Right cardiac atrium (tissue), 5 donors: ENCODE data around the gene FOXL3. TPM values are rescaled to one million over a fixed set of nuclear protein-coding genes. Genes with fewer than 3 reads are reported as not detected.
"Not testable (repeated sequence)": the region's sequence is repeated elsewhere in the genome, so short reads cannot be mapped to it uniquely, and the experiment has no call there.

Source experiments
- ATAC-seq, 2 donors: fragments of 200-7000 bp; cut with Tn5 transposase; one replicate each; pipeline versions ENCODE4 v1.8.0 to v1.9.1; 2020; ENCODE audit warnings: moderate library complexity in 2 of 2, mild to moderate bottlenecking in 1 of 2
- DNase-seq, 3 donors: peaks; one replicate each; pipeline ENCODE4 v3.0.0-alpha.2; 2020
- H3K27ac ChIP-seq: one replicate; pipeline ENCODE4 v1.5.1; 2013; ENCODE audit warnings: mild to moderate bottlenecking, low read length, control low read depth, moderate library complexity
- H3K27me3 ChIP-seq: one replicate; pipeline ENCODE4 v1.6.1; 2013; ENCODE audit not compliant: control insufficient read depth, insufficient read depth
- H3K4me1 ChIP-seq: one replicate; pipeline ENCODE4 v1.6.1; 2013; ENCODE audit warnings: low read length; ENCODE audit not compliant: control insufficient read depth, insufficient read depth
- H3K4me3 ChIP-seq: one replicate; pipeline ENCODE4 v1.5.1; 2013; ENCODE audit warnings: low read length, control low read depth
- H3K9me3 ChIP-seq: one replicate; pipeline ENCODE4 v1.6.1; 2013; ENCODE audit warnings: low read length; ENCODE audit not compliant: control insufficient read depth
- WGBS: extraction: QIAGEN DNeasy Blood & Tissue Kit; methylation state at CpG from one replicate; pipeline ENCODE4 v1.1.7; 2013; 5-methylcytosine and 5-hydroxymethylcytosine counted together
- intact Hi-C, 4 donors: fragments of 100-400 bp; cut with DNase I; formaldehyde crosslinking; loops; one replicate each; pipeline versions ENCODE4 v1.11.0 to v1.14.0; 2022 to 2023
- polyA plus RNA-seq: library from polyadenylated mRNA; stranded (reverse); fragments of 200-250 nt; gene quantifications from one replicate; pipeline ENCODE4 v1.2.3, GENCODE V29; 2013
- total RNA-seq, 4 donors: library from RNA; stranded (reverse); fragmentation: NEBNext Ultra II Directional; extraction: Animal tissue kit (Norgen Biotek cat#: 25700); gene quantifications; one replicate each; pipeline ENCODE4 v1.2.1, GENCODE V29; 2021
- donor health status: healthy with polysubstance abuse.
- donor health status: DM: no; HTN: yes; CAD: no.
- donor health status: DM: no; HTN: no; CAD: no.
- donor health status: DM: no; HTN: yes; CAD: no; lungs with severe emphysema.
- donor health status: DM: yes; HTN: yes; CAD: no.

The FOXL3 gene
- total and polyA plus RNA-seq, 5 donors: not detected

DNA sequence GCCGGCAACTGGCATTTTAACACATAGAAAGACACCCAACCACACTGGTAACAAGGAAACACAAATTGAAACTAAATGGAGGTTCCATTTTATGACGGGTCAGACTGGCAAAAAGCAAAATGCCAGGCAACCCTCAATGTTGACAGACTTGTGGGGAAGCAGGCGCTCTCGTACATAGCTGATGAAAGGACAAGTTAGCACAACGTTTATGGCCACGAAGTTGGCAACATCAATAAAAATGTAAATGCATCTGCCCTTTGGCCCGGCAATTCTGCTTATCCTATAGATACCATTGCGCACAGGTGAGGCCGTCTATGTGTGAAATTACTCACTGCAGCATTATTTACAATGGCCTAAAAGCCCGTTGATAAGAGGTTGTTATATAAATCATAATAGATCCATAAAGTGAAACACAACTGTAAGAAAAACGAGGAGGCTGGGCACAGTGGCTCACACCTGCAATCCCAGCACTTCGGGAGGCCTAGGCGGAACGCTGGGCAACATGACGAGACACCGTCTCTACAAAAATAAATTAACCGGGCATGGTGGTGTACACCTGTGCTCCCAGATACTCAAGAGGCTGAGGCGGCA is 39.8 kb downstream of the FOXL3 start:
- Histone ChIP-seq H3K4me1 (no peaks in the 10 kb centered on the region), H3K4me3 (no peak overlapping the region), H3K27me3 (no peaks in the 10 kb centered on the region), H3K27ac (no peak overlapping the region), H3K9me3 (no peaks in the 10 kb centered on the region)
- WGBS: 90% methylated on average over 18 of the region's 18 CpGs
- intact Hi-C loops: loop anchor here (10.0 kb wide), 4 partner anchors 185 to 545 kb away; partner anchors contain the start of genes PDGFA (in 3 of the 4) and GET4 (in 1 of the 4)
- no peak for ATAC-seq
- no peak for DNase-seq

DNA sequence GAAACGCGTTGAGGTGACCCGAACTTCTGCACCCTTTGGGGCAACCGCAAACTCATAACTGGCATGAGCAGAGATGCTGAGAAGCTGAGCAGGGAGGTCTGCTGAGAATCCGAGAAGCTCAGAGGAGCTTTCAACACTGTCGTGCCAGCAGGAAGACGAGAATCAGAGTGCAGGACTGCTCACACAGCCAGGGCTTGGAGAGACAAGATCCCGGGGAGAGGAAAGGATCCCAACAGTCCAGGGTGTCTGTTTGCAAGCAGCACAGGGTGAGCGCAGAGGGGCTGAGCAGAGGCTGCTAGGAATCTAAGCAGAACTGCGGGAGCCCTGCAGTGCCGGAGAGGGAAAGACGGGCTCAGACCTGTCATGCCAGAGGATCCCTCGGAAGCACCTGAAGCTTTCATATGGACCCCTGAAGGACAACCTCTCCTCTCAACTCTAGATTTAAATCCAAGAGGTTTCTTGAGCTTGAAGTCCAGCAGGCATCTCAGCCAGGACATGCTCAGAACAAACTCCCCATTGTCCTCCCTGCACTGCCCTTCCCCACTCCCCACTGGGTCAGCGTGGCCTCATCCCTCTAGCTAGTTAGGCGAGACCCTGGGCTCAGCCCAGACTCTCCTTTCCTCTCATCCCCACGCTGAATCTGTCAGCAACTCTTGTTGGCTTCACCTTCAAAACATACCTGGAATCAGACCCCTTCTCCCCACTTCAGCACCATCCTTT is 40.7 kb downstream of the FOXL3 start:
- Histone ChIP-seq H3K9me3 (no peaks in the 10 kb centered on the region), H3K4me3 (no peak overlapping the region), H3K27ac (no peak overlapping the region), H3K27me3 (no peaks in the 10 kb centered on the region), H3K4me1 (no peaks in the 10 kb centered on the region)
- DNase-seq (no peak), ATAC-seq (no peak)
- intact Hi-C loops: loop anchor here in 3 of 4 donors (10.0 kb wide), 2 partner anchors 184 to 304 kb away; partner anchors contain the start of gene PDGFA (in 3 of the 3)
- WGBS: 74% methylated on average over 16 of the region's 16 CpGs

DNA sequence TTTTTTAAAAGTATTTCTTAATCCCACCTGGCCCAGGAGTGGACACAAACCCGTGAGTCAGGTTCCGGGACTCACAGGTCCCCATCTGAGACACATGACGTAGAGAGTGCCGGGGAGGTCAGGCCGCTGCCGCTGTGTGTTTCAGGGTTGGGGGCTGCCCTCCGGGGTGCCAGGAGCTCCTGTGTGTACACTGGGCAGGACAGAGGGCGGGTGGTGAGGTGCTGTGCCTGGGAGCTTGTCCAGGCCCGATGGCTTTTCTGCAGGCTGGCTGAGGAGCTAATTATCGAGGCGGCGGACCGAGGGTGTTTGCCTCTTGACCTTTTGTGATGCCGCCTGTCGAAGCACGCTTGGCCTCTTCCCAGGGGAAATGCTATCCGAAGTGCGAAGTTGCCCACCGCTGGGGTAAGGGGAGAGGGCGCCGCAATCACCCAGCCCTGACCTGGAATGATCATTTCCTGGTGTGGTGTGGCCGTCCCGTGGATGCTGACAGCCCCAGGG is 42.1 kb downstream of the FOXL3 start:
- Histone ChIP-seq H3K9me3 (no peaks in the 10 kb centered on the region), H3K4me1 (no peaks in the 10 kb centered on the region), H3K27ac (no peak overlapping the region), H3K4me3 (no peak overlapping the region), H3K27me3 (no peaks in the 10 kb centered on the region)
- WGBS: 57% methylated on average over 23 of the region's 23 CpGs
- no peak for DNase-seq
- ATAC-seq: no peak
- intact Hi-C loops: loop anchor here (2.0 to 10.0 kb wide), 3 partner anchors 183 to 303 kb away; partner anchors contain the start of gene PDGFA (in 3 of the 4)

DNA sequence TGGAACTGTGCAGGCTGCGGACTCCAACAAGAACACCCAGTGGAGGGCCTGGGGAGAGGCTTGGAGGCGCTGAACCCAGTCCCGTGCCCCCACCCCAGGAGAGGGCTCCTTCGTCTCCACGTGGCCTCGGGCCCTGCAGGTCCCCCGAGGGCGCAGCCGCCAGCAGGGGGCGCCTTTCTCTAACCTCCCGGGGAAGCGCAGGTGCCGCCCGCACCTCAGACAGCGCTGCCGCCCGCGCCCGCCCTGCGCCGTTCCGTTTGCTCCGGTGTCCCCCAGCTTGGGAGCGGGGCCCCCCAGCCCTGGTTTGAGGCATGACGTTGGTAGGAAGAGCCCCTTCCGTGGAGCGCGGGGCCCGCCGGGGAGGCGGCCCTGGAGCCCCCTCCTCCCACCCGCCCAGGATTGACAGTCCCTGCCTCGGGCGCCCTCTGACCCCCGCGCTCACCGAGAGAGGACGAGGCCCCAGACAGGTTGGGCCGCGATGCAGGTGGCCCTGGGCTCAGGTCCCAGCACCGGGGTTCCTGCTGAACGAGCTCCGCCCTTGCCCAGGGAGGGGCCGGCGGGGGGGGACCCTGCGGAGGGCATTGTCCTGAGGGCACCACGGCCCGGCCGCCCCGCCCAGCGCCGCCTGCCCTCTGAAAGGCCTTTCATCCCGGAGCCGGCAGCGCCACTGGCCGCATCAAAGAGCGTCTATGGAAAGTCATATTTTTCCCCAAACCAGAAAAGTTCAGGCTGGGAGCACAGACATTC is 42.8 kb downstream of the FOXL3 start:
- intact Hi-C loops: loop anchor here (2.0 to 10.0 kb wide), 3 partner anchors 182 to 302 kb away; partner anchors contain the start of gene PDGFA (in 3 of the 4)
- H3K4me1 ChIP-seq: no peaks in the 10 kb centered on the region
- DNase-seq (peak; percentile 80 to 94 (median 93)), ATAC-seq (peak; percentile 92 to 93)
- no peaks in the 10 kb centered on the region for H3K9me3 ChIP-seq
- H3K27me3 ChIP-seq: no peaks in the 10 kb centered on the region
- peak overlapping the region; percentile 65 for H3K27ac ChIP-seq
- 3% methylated on average over 57 of the region's 57 CpGs for WGBS
- peak overlapping the region; percentile 45 for H3K4me3 ChIP-seq

DNA sequence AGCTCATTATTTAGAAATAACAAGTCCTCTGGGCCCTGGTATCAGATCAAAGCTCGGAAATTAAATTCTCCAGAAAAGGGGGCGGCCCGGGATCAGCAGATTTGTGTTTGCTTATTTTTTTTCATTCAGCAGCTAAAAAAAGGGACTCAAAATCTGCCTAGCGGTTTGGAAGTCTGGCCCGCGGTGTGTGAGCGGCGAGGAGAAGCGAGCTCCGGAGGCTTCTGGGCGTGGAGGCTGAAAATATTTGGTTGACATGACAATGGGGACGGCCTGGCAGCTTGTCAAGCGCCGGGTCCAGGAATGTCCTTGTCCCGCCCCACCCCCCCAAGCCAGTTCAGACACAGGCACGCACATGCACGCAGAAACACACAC is 43.4 kb downstream of the FOXL3 start:
- H3K4me3 ChIP-seq: peak overlapping the region; percentile 45
- H3K9me3 ChIP-seq: no peaks in the 10 kb centered on the region
- WGBS: 13% methylated on average over 17 of the region's 17 CpGs
- intact Hi-C loops: loop anchor here (2.0 to 10.0 kb wide), 3 partner anchors 181 to 301 kb away; partner anchors contain the start of gene PDGFA (in 3 of the 4)
- ATAC-seq (peak; percentile 82), DNase-seq (peak; percentile 83 to 93 (median 93))
- H3K27ac ChIP-seq: peak overlapping the region; percentile 65
- H3K4me1 ChIP-seq: no peaks in the 10 kb centered on the region
- no peaks in the 10 kb centered on the region for H3K27me3 ChIP-seq

DNA sequence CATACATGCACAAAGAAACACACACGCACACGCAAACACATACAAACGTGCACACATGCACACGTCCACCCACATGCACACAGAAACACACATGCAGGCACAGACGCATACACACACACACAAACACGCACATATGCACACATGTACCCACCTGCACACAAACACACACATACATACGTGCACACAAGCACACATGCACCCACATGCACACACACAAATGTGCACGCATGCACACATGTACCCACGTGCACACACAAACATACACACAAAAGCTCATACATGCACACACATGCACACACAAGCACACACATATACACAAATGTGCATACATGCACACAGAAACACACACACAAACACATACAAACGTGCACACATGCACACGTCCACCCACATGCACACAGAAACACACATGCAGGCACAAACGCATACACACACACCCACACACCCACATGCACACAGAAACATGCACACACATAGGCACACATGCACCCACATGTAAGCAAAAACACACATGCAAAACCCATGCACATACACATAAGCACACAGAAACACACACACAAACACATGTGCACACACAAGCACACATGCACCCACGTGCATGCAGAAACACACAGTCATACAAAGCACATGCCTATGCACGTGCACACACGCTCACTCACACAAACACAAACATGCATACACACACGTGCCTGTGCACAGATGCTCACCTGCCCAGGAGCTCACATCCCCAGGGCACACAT is 44.8 kb downstream of the FOXL3 start:
- no peak for DNase-seq
- 93% methylated on average over 16 of the region's 16 CpGs for WGBS
- intact Hi-C loops: loop anchor here in 3 of 4 donors (10.0 kb wide), 2 partner anchors 180 to 300 kb away; partner anchors contain the start of gene PDGFA (in 3 of the 3)

DNA sequence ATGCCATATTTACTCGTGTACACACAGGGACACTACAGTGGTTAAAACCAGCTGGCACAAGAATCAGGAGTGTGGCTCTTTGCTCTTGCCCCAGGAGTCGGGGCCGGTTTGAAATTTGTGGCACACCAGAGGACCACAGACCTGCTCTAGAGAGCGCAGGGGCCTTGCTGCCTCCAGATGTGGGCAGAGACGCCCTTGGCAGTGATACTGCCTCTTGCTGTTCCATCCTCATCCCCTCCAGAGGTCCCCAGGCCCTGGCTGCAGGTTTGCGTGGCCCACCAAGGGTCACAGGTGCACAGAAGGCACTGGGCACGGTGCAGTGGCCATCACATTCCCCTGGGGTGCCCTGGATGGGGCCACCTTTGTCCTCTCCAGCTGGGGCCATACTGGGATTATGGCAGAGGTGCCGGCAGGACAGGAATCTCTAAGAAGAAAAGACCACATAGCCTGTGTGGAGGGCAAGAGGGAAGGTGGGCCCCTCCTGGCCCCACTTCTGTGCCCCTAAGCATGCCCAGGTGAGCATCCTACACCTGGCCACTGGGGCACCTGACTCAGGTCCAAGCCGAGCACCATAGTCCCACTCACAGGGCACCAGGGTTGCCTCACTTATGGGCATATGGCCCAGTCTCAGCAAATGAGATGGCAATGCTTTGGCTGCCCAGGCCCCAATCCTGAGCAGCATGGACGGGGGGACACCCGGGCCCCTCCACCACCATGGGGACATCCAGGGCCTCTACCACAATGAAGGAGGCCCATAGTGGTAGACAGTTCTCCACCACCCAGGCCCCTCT is 45.6 kb downstream of the FOXL3 start:
- H3K9me3 ChIP-seq: no peaks in the 10 kb centered on the region

More for the DNA sequence above, 44.8 kb downstream of the FOXL3 start:
- Histone ChIP-seq H3K4me3 (no peak overlapping the region), H3K27ac (no peak overlapping the region), H3K4me1 (no peaks in the 10 kb centered on the region), H3K9me3 (no peaks in the 10 kb centered on the region), H3K27me3 (no peaks in the 10 kb centered on the region)
- no peak for ATAC-seq

DNA sequence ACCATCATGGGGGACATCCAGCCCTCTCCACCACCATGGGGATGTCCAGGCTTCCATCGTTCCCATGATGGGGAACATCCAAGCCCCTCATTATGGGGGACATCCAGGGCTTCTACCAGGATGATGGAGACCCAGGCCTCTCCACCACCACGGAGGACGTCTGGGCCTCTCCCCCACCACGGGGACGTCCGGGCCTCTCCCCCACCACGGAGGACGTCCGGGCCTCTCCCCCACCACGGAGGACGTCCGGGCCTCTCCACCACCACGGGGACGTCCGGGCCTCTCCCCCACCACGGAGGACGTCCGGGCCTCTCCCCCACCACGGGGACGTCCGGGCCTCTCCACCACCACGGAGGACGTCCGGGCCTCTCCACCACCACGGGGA is 46.2 kb downstream of the FOXL3 start:
- H3K27ac ChIP-seq, ATAC-seq, H3K9me3 ChIP-seq, DNase-seq, H3K27me3 ChIP-seq, H3K4me3 ChIP-seq, H3K4me1 ChIP-seq: not testable (repeated sequence)
- 92% methylated on average over 25 of the region's 25 CpGs for WGBS
- intact Hi-C loops: loop anchor here in 3 of 4 donors (10.0 kb wide), 2 partner anchors 179 to 299 kb away; partner anchors contain the start of gene PDGFA (in 3 of the 3)

More for the DNA sequence above, 45.6 kb downstream of the FOXL3 start:
- DNase-seq: peak in 1 of 3 donors; percentile 24
- Histone ChIP-seq H3K4me1 (no peaks in the 10 kb centered on the region), H3K27me3 (no peaks in the 10 kb centered on the region), H3K27ac (no peak overlapping the region), H3K4me3 (no peak overlapping the region)
- intact Hi-C loops: loop anchor here in 3 of 4 donors (10.0 kb wide), 2 partner anchors 179 to 299 kb away; partner anchors contain the start of gene PDGFA (in 3 of the 3)
- no peak for ATAC-seq
- 89% methylated on average over 11 of the region's 11 CpGs for WGBS

DNA sequence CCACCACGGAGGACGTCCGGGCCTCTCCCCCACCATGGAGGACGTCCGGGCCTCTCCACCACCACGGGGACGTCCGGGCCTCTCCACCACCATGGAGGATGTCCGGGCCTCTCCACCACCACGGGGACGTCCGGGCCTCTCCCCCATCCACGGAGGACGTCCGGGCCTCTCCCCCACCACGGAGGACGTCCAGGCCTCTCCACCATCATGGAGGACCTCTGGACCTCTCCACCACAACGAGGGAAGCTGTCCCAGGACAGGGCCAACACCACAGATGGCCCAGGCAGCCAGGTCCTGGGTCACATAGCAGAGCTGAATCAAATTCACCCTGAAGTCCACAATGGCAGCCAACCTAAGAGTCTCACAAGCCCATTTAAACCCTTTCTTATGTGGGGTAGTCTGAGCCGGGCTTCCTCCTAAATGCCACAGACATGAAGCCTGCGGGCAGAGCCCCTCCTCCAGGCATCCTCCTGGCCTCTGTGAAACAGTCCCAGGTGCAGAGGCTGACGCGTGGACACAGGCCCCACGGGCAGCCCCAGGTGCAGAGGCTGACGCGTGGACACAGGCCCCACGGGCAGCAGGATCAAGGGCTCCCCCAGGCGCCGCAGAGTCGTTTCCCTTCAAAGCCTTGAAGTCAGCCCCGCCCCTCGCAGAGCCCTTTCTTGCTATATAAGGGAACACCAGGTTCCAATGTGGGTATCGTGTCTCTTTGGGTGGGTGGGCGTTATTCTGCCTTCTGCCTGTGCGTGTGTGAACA is 47.0 kb downstream of the FOXL3 start:
- H3K27me3 ChIP-seq: no peaks in the 10 kb centered on the region
- DNase-seq (peak in 1 of 3 donors; percentile 32), ATAC-seq (no peak)
- no peaks in the 10 kb centered on the region for H3K9me3 ChIP-seq
- 87% methylated on average over 34 of the region's 34 CpGs for WGBS
- H3K4me1 ChIP-seq: peaks cover 3% of the 10 kb centered on the region
- intact Hi-C loops: loop anchor here in 3 of 4 donors (10.0 kb wide), 2 partner anchors 178 to 298 kb away; partner anchors contain the start of gene PDGFA (in 3 of the 3)
- no peak overlapping the region for H3K4me3 ChIP-seq
- H3K27ac ChIP-seq: no peak overlapping the region
